GM23338 (cell line): ENCODE results near the gene WDR62. TPM values are rescaled to one million over a fixed set of nuclear protein-coding genes. Genes with fewer than 3 reads are reported as not detected.

ENCODE experiments used
- ATAC-seq: fragments of 200-7000 bp; cut with Tn5 transposase; 3 replicates; pipeline ENCODE4 v1.9.1; 2020
- DNase-seq: peaks from one replicate; pipeline ENCODE4 v3.0.0-alpha.2; 2015; ENCODE audit warnings: low spot score
- H2AFZ ChIP-seq: fragments of 200-600 bp; sonication (generic); 2 replicates; pipeline ENCODE4 v1.8.0; 2016; ENCODE audit warnings: antibody characterized with exemption, mild to moderate bottlenecking, moderate library complexity
- H3F3A ChIP-seq: fragments of 200-600 bp; sonication (generic); replicated peaks from 2 replicates; pipeline ENCODE4 v1.8.0; 2017; ENCODE audit warnings: antibody characterized with exemption, mixed run types, low read depth
- H3K27ac ChIP-seq: fragments of 200-600 bp; sonication (generic); 2 replicates; pipeline ENCODE4 v1.6.1; 2016; ENCODE audit warnings: low read depth
- H3K27me3 ChIP-seq: fragments of 200-600 bp; sonication (generic); 2 replicates; pipeline ENCODE4 v1.8.0; 2016; ENCODE audit warnings: mild to moderate bottlenecking, mixed run types, moderate library complexity; ENCODE audit not compliant: insufficient read depth
- H3K36me3 ChIP-seq: fragments of 200-600 bp; sonication (generic); 2 replicates; pipeline ENCODE4 v1.8.0; 2016; ENCODE audit warnings: mild to moderate bottlenecking; ENCODE audit not compliant: insufficient read depth
- H3K4me1 ChIP-seq: fragments of 200-600 bp; sonication (generic); 2 replicates; pipeline ENCODE4 v1.8.0; 2016; ENCODE audit warnings: mild to moderate bottlenecking, moderate library complexity; ENCODE audit not compliant: insufficient read depth
- H3K4me2 ChIP-seq: fragments of 200-600 bp; sonication (generic); 2 replicates; pipeline ENCODE4 v1.7.1; 2017; ENCODE audit warnings: mixed run types
- H3K4me3 ChIP-seq: fragments of 200-600 bp; sonication (generic); 2 replicates; pipeline ENCODE4 v1.6.1; 2016; ENCODE audit warnings: mixed run types
- H3K79me2 ChIP-seq: fragments of 200-600 bp; sonication (generic); replicated peaks from 2 replicates; pipeline ENCODE4 v1.8.0; 2017; ENCODE audit warnings: mild to moderate bottlenecking; ENCODE audit not compliant: insufficient read depth
- H3K9me2 ChIP-seq: fragments of 200-600 bp; sonication (generic); 2 replicates; pipeline ENCODE4 v1.8.0; 2017; ENCODE audit not compliant: insufficient read depth
- H4K20me1 ChIP-seq: fragments of 200-600 bp; sonication (generic); replicated peaks from 2 replicates; pipeline ENCODE4 v1.8.0; 2017; ENCODE audit warnings: mild to moderate bottlenecking; ENCODE audit not compliant: insufficient read depth
- H3K27ac Mint-ChIP-seq: 2 replicates; pipeline ENCODE4 v1.8.0; 2020; ENCODE audit warnings: inconsistent platforms, mild to moderate bottlenecking, moderate library complexity, mixed read lengths
- H3K27me3 Mint-ChIP-seq: 3 replicates; pipeline ENCODE4 v1.8.0; 2022; ENCODE audit warnings: low read depth, mild to moderate bottlenecking, moderate library complexity, mixed read lengths, inconsistent platforms; ENCODE audit not compliant: insufficient read depth, poor library complexity
- H3K36me3 Mint-ChIP-seq: 3 replicates; pipeline ENCODE4 v1.8.0; 2021; ENCODE audit warnings: low read depth, mild to moderate bottlenecking, inconsistent platforms, moderate library complexity, mixed read lengths
- H3K4me1 Mint-ChIP-seq: 3 replicates; pipeline ENCODE4 v1.8.0; 2020; ENCODE audit warnings: mild to moderate bottlenecking, inconsistent platforms, mixed read lengths
- H3K4me3 Mint-ChIP-seq: 3 replicates; pipeline ENCODE4 v1.8.0; 2021; ENCODE audit warnings: moderate library complexity, mild to moderate bottlenecking, inconsistent platforms, mixed read lengths
- H3K9me3 Mint-ChIP-seq: 3 replicates; pipeline ENCODE4 v1.8.0; 2020; ENCODE audit warnings: moderate library complexity, mild to moderate bottlenecking, inconsistent platforms, mixed read lengths
- CREB1 ChIP-seq: fragments of 250-450 bp; sonication (Bioruptor Pico); IDR thresholded peaks from 2 replicates; pipeline ENCODE4 v1.5.0; 2020; ENCODE audit warnings: low read depth, mild to moderate bottlenecking, moderate library complexity
- CTCF ChIP-seq, 2 experiments: fragments of 200-600 bp in 1 of 2; sonication (generic) in 1 of 2; conservative IDR thresholded peaks; 2 replicates each; pipeline versions ENCODE4 v1.5.1 to v1.6.1; 2016 to 2017; ENCODE audit warnings: antibody characterized with exemption in 2 of 2, low read depth in 2 of 2, mild to moderate bottlenecking in 2 of 2, moderate library complexity in 1 of 2
- ETS1 ChIP-seq: IDR thresholded peaks from 2 replicates; pipeline ENCODE4 v1.6.1; 2016; ENCODE audit warnings: antibody characterized with exemption
- EZH2 ChIP-seq: fragments of 200-600 bp; sonication (generic); IDR thresholded peaks from one replicate; pipeline ENCODE4 v1.8.0; 2017; ENCODE audit warnings: antibody characterized with exemption, mild to moderate bottlenecking, low read depth; ENCODE audit not compliant: unreplicated experiment
- EZH2phosphoT487 ChIP-seq: fragments of 200-600 bp; sonication (generic); IDR thresholded peaks from one replicate; pipeline ENCODE4 v1.8.1; 2018; ENCODE audit warnings: antibody characterized with exemption; ENCODE audit not compliant: unreplicated experiment
- JUNB ChIP-seq: IDR thresholded peaks from one replicate; pipeline ENCODE4 v1.6.1; 2016; ENCODE audit warnings: antibody characterized with exemption; ENCODE audit not compliant: unreplicated experiment
- NANOG ChIP-seq: IDR thresholded peaks from 2 replicates; pipeline ENCODE4 v1.6.1; 2016; ENCODE audit warnings: antibody characterized with exemption, borderline replicate concordance
- POLR2AphosphoS5 ChIP-seq: IDR thresholded peaks from 2 replicates; pipeline ENCODE4 v1.6.1; 2016; ENCODE audit warnings: antibody characterized with exemption, low read depth
- REST ChIP-seq: IDR thresholded peaks from one replicate; pipeline ENCODE4 v1.6.1; 2018; ENCODE audit warnings: antibody characterized with exemption; ENCODE audit not compliant: unreplicated experiment
- STAT1 ChIP-seq: IDR thresholded peaks from one replicate; pipeline ENCODE4 v1.6.1; 2016; ENCODE audit warnings: antibody characterized with exemption; ENCODE audit not compliant: unreplicated experiment
- ZNF114 ChIP-seq: fragments of 250-450 bp; sonication (Bioruptor Pico); IDR thresholded peaks from 2 replicates; pipeline ENCODE4 v1.5.0; 2020; ENCODE audit warnings: mild to moderate bottlenecking, moderate library complexity
- ZNF331 ChIP-seq: fragments of 250-450 bp; sonication (Bioruptor Pico); IDR thresholded peaks from 2 replicates; pipeline ENCODE4 v1.5.0; 2020; ENCODE audit warnings: low read depth, mild to moderate bottlenecking, moderate library complexity
- polyA plus RNA-seq: library from polyadenylated mRNA; unstranded; fragments of >200 nt; fragmentation: Nextera tagmentation; extraction: Ambion mirVana; gene quantifications from 2 replicates; pipeline ENCODE4 v1.2.1, GENCODE V29; 2016
- total RNA-seq: library from RNA; depleted of rRNA; stranded (reverse); fragments of >200 nt; shearing (Covaris generic); gene quantifications from 2 replicates; pipeline ENCODE4 v1.2.3, GENCODE V29; 2014
- TF ChIP-seq, protein P1 (sequence below): fragments of 250-450 bp; sonication (Bioruptor Pico); IDR thresholded peaks from 2 replicates; pipeline ENCODE4 v1.5.0; 2020; ENCODE audit warnings: mild to moderate bottlenecking, moderate library complexity

The WDR62 gene
- total and polyA plus RNA-seq, 2 experiments from 2014 or later = 14.1 to 45.4 TPM

GRCh38 chr19:36149673-36150406 is 95.1 kb downstream of the WDR62 start:
- Mint-ChIP-seq H3K9me3 (no peaks in the 10 kb centered on the region), H3K4me3 (no peak overlapping the region), H3K27ac (no peak overlapping the region), H3K4me1 (peaks cover 6% of the 10 kb centered on the region; the same call in 2 of the 3 replicates), H3K36me3 (peaks cover 54% of the 10 kb centered on the region), H3K27me3 (peaks cover 9% of the 10 kb centered on the region)
- Histone ChIP-seq H2AFZ (no peak overlapping the region), H3K4me2 (no peak overlapping the region), H3K36me3 (peaks cover 13% of the 10 kb centered on the region; the same call in 1 of the 2 replicates), H3K4me3 (no peak overlapping the region), H3K4me1 (peaks cover 6% of the 10 kb centered on the region), H3K27ac (no peak overlapping the region), H3K27me3 (peaks cover 8% of the 10 kb centered on the region; the same call in 1 of the 2 replicates), H4K20me1 (peaks cover 7% of the 10 kb centered on the region; the same call in 1 of the 2 replicates), H3F3A (peaks cover 9% of the 10 kb centered on the region), H3K79me2 (no peaks in the 10 kb centered on the region), H3K9me2 (no peaks in the 10 kb centered on the region)
- no peak for ATAC-seq
- no peak for DNase-seq
- TF ChIP-seq POLR2AphosphoS5 (no peak), REST (no peak), NANOG (no peak), EZH2 (no peak), EZH2phosphoT487 (no peak), STAT1 (no peak), JUNB (no peak), ZNF114 (no peak), CREB1 (CRISPR knock-in tag) (no peak), ZNF331 (CRISPR knock-in tag) (no peak), CTCF (conservative IDR thresholded peaks at IDR 0.05; ENCODE audit: low read depth in 2 of 2) (no peak), ETS1 (no peak)
- TF ChIP-seq, protein P1, sequence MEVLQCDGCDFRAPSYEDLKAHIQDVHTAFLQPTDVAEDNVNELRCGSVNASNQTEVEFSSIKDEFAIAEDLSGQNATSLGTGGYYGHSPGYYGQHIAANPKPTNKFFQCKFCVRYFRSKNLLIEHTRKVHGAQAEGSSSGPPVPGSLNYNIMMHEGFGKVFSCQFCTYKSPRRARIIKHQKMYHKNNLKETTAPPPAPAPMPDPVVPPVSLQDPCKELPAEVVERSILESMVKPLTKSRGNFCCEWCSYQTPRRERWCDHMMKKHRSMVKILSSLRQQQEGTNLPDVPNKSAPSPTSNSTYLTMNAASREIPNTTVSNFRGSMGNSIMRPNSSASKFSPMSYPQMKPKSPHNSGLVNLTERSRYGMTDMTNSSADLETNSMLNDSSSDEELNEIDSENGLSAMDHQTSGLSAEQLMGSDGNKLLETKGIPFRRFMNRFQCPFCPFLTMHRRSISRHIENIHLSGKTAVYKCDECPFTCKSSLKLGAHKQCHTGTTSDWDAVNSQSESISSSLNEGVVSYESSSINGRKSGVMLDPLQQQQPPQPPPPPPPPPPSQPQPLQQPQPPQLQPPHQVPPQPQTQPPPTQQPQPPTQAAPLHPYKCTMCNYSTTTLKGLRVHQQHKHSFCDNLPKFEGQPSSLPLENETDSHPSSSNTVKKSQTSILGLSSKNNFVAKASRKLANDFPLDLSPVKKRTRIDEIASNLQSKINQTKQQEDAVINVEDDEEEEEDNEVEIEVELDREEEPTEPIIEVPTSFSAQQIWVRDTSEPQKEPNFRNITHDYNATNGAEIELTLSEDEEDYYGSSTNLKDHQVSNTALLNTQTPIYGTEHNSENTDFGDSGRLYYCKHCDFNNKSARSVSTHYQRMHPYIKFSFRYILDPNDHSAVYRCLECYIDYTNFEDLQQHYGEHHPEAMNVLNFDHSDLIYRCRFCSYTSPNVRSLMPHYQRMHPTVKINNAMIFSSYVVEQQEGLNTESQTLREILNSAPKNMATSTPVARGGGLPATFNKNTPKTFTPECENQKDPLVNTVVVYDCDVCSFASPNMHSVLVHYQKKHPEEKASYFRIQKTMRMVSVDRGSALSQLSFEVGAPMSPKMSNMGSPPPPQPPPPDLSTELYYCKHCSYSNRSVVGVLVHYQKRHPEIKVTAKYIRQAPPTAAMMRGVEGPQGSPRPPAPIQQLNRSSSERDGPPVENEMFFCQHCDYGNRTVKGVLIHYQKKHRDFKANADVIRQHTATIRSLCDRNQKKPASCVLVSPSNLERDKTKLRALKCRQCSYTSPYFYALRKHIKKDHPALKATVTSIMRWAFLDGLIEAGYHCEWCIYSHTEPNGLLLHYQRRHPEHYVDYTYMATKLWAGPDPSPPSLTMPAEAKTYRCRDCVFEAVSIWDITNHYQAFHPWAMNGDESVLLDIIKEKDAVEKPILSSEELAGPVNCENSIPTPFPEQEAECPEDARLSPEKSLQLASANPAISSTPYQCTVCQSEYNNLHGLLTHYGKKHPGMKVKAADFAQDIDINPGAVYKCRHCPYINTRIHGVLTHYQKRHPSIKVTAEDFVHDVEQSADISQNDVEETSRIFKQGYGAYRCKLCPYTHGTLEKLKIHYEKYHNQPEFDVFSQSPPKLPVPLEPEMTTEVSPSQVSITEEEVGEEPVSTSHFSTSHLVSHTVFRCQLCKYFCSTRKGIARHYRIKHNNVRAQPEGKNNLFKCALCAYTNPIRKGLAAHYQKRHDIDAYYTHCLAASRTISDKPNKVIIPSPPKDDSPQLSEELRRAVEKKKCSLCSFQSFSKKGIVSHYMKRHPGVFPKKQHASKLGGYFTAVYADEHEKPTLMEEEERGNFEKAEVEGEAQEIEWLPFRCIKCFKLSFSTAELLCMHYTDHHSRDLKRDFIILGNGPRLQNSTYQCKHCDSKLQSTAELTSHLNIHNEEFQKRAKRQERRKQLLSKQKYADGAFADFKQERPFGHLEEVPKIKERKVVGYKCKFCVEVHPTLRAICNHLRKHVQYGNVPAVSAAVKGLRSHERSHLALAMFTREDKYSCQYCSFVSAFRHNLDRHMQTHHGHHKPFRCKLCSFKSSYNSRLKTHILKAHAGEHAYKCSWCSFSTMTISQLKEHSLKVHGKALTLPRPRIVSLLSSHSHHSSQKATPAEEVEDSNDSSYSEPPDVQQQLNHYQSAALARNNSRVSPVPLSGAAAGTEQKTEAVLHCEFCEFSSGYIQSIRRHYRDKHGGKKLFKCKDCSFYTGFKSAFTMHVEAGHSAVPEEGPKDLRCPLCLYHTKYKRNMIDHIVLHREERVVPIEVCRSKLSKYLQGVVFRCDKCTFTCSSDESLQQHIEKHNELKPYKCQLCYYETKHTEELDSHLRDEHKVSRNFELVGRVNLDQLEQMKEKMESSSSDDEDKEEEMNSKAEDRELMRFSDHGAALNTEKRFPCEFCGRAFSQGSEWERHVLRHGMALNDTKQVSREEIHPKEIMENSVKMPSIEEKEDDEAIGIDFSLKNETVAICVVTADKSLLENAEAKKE (CRISPR knock-in tag) = no peak
